HG03469 (cell line): ENCODE data around the gene LTBR.

Experiments used
- ATAC-seq: cut with Tn5 transposase; IDR thresholded peaks from one replicate; pipeline ENCODE4 v1.9.1; 2021; ENCODE audit warnings: mild to moderate bottlenecking, moderate library complexity, moderate number of reproducible peaks; ENCODE audit not compliant: unreplicated experiment

The LTBR gene

DNA sequence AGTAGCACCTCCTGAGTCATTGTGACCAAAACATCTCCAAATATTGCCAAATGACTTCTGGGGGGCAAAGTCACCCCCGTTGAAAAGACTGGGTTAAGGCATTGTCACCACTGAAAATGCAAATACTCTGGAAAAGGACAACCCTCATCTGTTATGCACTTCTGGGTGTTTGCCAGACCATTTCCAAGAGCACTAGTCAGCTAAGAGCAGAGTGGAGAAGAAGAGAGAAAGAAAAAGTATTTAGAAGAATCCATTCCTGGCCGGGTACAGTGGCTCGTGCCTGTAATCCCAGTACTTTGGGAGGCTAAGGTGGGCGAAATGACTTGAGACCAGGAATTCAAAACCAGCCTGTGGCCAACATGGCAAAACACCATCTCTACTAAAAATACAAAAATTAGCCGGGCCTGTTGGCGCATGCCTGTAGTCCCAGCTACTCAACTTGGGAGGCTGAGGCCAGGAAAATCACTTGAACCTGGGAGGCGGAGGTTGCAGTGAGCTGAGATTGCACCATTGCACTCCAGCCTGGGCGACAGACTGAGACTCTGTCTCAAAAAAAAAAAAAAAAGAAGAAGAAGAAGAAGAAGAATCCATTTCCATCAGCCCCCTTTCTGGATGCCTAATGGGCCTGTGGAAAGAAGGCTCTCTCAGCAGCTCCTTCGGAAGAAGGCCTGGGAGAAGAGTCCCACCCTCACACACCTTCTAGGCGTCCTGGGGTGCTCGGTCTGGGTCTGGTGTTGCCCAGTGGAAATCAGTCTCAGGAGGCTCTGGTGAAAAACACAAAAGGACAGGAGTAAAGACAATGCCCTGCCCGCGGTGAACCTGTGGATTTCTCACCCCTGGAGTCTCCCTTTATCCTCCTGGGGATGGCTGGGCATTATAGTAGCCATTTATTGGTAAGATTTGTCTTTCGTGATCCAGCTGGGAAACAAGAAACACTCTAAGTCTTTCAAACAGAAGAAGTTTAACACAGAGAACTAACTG, 3.5 kb upstream of the LTBR start:
- ATAC-seq = no peak

DNA sequence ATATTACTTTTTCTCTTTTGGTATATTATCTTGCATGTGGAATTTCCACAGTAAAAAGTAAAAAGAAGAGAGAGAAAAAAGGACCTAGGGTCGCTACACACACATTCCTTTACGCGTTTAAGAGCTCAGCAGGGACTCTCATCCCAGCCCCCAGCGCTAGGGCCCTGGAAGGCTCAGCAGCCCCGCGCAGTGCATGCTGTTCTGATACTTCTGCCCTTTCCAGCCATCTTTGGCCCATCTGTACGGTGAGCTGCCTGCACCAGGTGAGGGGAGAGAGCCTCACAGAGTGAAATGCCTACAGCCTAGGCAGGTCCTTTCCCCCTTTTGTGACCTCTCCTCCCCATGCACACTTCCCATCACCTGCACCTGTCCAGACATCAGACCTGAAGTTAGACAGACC, 1.6 kb upstream of the LTBR start:
- ATAC-seq = no peak

DNA sequence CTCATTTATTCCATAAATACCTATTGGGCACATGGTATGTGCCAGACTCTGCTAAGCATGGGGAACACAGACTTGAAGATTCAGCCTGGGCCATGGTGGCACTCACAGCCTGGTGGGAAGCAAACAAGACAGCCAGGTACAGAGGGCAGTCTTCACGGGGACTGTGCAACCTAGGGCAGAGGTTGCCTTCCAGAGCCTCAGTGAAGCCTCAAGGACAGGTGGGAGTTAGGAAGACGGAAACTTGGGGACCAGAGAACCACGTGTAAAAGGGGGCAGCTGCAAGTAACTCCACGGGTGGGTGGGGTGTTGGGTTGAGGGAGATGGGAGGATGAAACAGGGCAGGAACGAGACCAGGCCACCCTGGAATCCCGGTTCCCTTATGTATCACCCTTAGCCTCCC, 980 bp upstream of the LTBR start:
- no peak for ATAC-seq

DNA sequence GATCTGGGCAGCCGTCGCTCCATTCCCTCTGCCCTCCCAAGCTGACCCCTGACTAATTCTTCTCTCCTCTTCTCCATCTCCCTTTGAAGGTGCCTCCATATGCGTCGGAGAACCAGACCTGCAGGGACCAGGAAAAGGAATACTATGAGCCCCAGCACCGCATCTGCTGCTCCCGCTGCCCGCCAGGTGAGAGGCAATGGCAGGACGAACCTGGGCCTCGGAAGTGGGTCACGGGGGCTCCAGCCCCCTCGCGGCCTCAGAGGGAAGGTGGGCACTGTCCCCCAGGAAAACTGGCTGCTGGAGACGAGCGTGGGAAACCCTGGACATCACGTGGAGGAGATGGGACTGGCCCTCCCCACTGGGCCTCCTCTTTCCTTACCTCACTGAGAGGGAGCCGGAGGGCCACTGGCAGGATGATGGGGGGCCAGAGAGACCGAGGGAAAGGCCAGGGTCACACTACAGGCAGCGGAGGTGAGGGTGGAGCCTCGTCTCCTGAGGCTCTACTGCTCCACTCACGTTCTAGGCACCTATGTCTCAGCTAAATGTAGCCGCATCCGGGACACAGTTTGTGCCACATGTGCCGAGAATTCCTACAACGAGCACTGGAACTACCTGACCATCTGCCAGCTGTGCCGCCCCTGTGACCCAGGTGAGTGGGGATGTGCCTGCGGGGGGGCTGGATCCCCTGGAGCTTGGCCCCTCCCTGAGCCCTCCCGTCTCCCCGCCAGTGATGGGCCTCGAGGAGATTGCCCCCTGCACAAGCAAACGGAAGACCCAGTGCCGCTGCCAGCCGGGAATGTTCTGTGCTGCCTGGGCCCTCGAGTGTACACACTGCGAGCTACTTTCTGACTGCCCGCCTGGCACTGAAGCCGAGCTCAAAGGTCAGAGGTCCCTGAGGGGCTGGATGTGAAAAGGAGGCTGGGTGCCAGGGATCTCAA, 806 bp downstream of the LTBR start:
- no peak for ATAC-seq

DNA sequence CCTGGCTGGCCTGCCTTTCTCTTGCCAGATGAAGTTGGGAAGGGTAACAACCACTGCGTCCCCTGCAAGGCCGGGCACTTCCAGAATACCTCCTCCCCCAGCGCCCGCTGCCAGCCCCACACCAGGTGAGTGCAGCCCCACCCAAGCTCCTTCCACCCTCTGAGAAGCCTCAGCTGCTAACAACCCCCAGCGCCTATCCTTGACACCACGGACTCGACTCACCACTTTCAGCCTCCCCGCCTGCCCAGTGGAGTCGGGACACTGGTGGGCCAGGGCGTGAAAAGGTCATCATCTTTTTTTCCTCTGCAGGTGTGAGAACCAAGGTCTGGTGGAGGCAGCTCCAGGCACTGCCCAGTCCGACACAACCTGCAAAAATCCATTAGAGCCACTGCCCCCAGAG, 2.1 kb downstream of the LTBR start:
- ATAC-seq = no peak

DNA sequence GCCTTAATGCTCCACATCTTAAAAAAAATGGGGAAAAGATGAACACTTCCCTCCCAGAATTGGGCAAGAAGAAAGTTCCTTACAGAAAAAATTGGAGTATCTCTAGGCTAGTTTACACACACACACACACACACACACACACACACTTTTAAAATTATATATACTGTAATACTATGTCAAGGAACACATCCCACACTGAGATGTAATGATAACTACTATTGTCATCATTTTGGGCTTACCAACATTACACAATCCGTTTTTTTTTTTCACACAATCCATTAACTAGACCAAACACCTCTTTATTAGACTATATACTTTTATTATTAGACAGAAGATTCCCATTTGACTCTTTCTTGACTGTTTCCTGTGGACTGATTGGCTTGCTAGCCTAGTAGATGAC, 2.5 kb downstream of the LTBR start:
- ATAC-seq = no peak

DNA sequence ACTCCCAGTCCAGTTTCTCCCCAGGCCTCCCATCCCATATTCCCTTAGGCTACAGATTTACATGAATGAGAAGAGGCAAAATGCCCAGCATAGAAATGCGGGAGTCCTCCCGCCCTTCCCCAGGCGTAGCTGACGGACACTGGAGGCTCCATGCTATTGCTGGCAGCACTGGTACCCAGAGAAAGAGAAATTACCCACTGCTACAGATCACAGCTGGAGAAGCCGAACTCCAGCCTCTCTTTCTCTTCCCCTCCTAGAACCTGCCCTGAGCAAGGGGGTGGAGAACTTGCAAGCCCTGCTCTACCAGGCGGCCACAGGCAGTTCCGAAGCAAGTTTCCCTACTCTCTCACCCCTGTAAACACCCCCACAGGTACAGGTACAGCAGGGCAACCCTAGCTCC, 3.6 kb downstream of the LTBR start:
- no peak for ATAC-seq

DNA sequence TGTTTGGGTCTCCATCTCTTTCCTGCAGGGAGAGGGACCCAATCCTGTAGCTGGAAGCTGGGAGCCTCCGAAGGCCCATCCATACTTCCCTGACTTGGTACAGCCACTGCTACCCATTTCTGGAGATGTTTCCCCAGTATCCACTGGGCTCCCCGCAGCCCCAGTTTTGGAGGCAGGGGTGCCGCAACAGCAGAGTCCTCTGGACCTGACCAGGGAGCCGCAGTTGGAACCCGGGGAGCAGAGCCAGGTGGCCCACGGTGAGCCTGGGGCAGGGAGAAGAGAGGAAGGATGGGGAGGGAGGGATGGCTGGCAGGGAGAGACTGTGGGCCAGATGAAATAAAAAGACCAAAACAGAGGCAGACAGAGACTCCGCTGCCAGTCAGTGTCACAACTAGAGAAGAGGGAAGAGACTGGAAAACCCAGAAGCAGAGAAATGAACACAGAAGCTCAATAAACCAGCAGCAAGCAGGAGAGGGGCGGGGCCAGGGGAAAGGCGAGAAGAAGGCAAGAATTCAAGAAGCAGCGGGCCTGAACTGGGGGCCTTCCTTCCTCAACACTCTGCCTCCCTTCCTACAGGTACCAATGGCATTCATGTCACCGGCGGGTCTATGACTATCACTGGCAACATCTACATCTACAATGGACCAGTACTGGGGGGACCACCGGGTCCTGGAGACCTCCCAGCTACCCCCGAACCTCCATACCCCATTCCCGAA, 6.3 kb downstream of the LTBR start:
- no peak for ATAC-seq

DNA sequence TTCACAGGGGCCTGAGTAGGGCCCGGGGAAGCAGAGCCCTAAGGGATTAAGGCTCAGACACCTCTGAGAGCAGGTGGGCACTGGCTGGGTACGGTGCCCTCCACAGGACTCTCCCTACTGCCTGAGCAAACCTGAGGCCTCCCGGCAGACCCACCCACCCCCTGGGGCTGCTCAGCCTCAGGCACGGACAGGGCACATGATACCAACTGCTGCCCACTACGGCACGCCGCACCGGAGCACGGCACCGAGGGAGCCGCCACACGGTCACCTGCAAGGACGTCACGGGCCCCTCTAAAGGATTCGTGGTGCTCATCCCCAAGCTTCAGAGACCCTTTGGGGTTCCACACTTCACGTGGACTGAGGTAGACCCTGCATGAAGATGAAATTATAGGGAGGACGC, 7.1 kb downstream of the LTBR start:
- ATAC-seq = no peak

DNA sequence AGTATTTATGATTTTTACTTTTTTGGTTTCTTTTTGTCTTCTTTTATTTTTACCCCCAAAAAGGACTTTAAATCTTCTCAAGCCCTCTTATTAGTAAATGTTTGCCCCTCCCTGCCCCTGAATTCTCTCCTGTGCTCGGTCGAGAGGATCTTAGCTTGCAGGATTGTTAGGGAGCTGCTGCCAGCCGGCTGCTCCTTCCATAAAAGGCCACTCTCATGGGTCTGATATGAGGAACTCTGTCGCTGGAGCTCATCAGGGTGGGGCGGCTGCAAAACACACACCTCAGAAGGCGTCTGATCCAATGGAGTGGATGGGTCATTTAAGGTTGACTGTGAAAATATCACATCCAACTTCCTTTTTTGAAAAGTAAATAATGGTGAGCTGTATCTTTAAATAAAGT, 8.5 kb downstream of the LTBR start:
- no peak for ATAC-seq

DNA sequence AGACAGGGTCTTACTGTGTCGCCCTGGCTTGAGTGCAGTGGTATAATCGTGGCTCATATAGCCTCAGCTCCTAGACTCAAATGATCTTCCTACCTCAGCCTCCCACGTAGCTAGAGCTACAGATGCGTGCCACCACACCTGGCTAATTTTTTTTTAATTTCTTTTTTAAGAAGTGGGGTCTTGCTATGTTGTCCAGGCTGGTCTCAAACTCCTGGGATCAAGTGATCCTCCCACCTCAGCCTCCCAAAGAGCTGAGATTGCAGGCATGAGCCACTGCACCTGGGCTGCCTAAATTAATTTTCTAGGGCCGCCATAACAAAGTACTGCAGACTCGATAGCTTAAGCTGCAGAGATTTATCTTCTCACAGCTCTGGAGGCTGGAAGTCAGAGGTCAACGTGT, 9.1 kb downstream of the LTBR start:
- ATAC-seq = no peak

DNA sequence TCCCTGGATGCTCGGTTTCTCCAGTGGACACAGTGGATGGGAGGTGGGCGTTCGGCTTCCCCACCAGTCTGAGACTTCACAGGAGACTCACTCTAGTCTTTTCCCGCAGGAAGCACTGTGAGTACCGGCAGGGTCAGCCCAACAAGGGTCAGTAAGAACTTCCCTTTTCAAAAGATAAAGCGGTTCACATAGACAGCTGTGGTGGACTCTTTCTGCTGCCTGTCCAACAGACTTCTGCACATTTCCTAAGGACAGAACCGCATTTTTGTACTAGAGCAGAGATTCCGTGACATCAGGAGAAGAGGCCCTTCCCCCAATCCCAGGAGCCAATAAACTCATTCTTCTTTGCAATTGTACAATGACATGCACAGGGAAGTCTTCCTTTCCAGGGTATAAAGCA, 10.4 kb downstream of the LTBR start:
- no peak for ATAC-seq

DNA sequence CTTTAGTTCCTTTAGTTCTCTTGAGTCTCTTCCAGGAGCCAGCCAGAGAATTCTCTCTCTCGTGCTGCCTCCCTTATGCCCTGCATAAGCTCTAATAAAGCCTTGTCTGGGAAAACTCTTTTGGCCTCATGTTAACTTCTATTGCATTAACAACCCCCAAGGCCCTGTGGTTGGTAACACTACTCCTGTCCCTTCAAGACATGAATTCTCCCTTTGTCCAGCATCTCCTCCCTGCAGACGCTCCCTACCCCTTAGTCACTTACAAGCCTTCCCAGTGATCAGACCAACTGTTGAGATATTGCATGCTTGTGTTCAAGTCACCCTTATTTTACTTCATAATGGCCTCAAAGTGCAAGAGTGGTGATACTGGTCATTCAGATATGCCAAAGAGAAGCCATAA, 12.1 kb downstream of the LTBR start:
- no peak for ATAC-seq

DNA sequence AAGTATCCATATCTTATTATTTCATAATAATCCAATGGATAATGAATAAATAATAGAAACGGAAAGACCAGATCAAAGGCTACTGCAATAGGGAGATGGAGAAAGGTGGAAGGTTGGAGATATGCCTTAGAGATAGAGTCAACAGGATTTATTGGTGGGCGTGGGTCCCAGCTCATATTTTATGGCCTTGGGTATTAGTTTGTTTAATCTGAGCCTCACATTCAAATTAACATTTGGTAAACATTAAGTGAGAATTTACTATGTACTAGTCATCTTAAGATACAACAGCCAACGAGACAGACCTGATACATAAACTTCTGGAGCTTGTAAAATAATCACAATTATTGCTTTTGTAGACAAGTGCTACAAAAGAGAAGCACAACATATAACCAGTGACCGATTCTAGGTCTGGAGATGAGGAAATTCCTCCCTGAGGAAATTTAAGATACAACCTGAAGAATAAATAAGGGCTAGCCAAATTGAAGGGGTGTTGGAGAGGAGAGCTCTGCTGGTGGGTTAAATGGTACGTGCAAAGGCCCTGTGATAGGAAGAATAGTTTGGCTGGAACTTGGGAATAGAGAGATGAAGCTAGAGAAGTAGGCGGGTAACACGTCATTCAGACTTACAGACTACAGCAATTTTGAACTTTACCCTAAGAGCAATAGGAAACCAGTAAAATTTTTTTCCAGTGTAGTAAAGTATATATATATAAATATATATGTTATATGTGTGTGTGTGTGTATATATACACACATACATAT, 16.1 kb downstream of the LTBR start:
- no peak for ATAC-seq

DNA sequence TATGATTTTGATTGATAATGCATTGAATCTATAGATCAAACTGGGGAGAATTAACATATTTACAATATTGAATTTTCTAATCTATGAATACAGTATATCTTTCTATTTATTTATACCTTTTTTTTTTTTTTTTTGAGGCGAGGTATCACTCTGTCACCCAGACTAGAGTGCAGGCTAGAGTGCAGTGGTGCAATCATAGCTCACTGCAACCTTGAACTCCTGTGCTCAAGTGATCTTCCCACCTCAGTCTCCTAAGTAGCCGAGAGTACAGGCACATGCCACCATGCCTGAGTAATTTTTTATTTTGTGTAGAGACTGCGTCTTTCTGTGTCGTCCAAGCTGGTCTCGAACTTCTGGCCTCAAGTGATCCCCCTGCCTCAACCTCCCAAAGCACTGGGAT, 20.4 kb downstream of the LTBR start:
- no peak for ATAC-seq

DNA sequence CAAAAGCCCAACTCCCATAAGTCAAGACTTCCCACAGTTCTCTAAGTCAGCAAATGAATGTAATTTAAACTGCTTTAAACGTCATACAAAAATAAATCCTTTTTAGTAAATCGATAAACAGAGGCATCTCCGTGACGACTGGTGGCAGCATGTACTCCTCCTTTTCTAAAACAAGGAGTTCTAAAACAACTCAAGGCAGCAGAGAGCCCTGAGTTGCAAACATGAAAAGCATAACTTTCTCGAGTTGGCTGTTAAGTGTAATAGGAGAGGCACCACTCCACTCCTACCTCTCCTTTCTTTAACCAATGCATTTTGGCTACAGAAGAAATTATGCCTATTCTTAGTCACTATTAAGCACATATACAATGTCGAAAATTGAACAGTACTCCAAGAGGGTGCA, 22.0 kb downstream of the LTBR start:
- no peak for ATAC-seq

DNA sequence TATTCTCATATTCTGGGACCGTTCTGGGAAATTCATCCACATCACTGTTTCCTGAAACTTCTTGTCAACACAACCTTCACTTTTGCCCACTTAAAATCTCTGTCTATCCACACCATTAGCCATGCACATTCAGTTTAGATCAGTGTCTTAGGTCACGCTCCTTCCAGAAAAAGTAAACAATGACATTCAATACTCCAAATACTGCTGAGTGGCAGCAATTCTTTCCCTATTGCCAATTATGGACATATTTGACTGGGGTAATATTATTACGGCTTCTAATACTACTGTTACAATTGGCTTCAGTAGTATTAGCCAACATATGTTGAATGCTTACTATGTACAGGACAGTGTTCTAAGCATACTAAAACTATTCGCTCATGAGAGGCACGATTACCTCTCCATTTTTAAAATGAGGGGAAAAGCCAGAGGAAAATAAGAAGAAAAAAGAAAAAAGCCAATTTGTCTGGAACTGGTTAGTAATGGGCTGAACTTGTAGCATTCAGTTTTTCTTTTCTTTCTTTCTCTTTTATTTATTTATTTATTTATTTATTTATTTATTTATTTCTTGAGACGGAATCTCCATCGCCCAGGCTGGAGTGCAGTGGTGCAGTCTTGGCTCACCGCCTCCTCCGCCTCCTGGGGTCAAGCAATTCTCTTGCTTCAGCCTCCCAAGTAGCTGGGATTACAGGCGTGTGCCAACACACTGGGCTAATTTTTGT, 23.4 kb downstream of the LTBR start:
- ATAC-seq = no peak

DNA sequence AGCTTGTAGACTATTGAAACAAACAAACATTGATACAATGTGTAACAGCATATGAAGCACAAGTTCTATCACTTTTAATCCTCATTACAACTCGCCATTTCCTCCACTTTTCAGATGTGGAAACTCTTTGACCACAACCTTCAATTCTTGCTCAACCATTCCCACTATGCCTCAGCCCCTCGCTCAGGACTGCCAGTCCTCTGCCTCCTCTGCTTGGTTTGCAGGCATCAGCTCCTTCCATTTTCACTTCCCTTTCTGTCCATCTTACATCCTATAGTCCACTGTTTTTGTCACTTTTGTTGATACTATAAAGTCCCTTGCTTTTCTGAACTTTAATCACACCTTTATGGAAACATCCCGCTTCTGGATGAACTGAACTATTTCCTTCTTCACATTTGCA, 32.6 kb downstream of the LTBR start:
- ATAC-seq = no peak

DNA sequence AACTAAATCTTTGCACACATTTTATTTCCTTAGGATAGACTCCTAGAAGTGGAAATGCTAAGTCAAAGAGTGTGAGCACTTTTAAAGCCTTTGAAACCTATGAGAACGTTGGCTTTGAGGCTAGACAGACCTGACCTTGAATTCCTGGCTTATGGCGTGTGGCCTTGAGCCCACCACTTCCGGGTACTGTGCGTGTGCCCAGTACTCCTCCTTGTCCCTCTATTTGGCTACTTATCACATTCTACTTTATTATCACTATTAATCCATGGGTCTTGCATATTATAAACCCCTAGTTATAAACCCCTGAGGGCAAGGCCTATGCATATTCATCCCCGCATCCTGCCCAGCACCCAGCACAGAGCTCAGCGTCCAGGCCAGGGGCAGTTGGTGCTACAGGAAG, 34.8 kb downstream of the LTBR start:
- no peak for ATAC-seq

DNA sequence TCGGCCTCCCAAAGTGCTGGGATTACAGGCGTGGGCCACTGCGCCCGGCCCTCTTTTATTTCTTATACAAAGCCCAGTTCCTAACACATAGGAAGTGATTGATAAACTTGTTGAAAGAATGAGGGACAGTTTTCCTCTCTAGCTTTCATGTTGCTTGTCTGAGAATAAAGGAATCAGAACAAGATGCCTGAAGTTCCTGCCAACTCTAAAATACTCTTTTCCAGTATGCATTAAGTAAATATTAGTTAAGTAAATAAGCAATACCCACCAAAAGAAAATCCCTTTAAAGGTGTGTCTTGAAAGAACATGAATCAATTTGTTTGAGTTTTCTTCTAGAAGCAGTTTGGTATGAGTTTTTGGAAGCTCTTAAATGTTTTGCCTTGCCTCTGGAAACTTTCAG, 36.4 kb downstream of the LTBR start:
- ATAC-seq = no peak
